PFSK-1 (cell line): Measurements from ENCODE around the gene PROCA1.
A peak's percentile ranks its signal among the peaks of the same experiment; 100 is the strongest.

Experiments
- FOXP2 ChIP-seq: optimal IDR thresholded peaks from 2 replicates; pipeline ENCODE3; 2011; ENCODE audit warnings: borderline replicate concordance, control low read depth, inconsistent platforms; ENCODE audit not compliant: insufficient read depth; ENCODE audit errors: extremely low read length, extremely low read depth
- POLR2AphosphoS5 ChIP-seq: IDR thresholded peaks from 2 replicates; pipeline ENCODE4 v1.6.1; 2012; ENCODE audit warnings: low read depth, mild to moderate bottlenecking, control low read depth, low read length, moderate library complexity
- SIN3A ChIP-seq: IDR thresholded peaks from 2 replicates; pipeline ENCODE4 v1.6.1; 2012; ENCODE audit warnings: mild to moderate bottlenecking, low read length, moderate library complexity, borderline replicate concordance; ENCODE audit not compliant: insufficient read depth
- TAF1 ChIP-seq: IDR thresholded peaks from 2 replicates; pipeline ENCODE4 v1.6.1; 2012; ENCODE audit warnings: low read length, control low read depth, borderline replicate concordance; ENCODE audit not compliant: insufficient read depth
- TF ChIP-seq, protein P1 (sequence below), 2 experiments: IDR thresholded peaks; 2 replicates each; pipeline versions ENCODE4 v1.6.1 to v1.8.0; 2011 to 2012; ENCODE audit warnings: low read depth in 2 of 2, low read length in 2 of 2, control low read depth in 1 of 2, inconsistent platforms in 1 of 2, mild to moderate bottlenecking in 1 of 2, moderate library complexity in 1 of 2; ENCODE audit not compliant: insufficient read depth in 1 of 2

The PROCA1 gene

DNA sequence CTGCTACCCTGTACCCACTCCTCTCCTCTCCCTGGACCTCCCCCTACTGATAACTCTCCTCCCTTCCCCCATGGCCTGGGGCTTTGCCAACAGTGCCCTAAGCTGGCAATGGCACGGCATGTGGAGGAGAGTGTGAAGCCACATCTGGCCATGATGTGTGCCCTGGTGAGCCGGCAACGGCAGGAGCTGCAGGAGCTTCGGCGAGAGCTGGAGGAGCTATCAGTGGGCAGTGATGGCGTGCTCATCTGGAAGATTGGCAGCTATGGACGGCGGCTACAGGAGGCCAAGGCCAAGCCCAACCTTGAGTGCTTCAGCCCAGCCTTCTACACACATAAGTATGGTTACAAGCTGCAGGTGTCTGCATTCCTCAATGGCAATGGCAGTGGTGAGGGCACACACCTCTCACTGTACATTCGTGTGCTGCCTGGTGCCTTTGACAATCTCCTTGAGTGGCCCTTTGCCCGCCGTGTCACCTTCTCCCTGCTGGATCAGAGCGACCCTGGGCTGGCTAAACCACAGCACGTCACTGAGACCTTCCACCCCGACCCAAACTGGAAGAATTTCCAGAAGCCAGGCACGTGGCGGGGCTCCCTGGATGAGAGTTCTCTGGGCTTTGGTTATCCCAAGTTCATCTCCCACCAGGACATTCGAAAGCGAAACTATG, 37.3 kb upstream of the PROCA1 start:
- TF ChIP-seq POLR2AphosphoS5 (no peak), TAF1 (no peak), SIN3A (no peak), FOXP2 (no peak)
- TF ChIP-seq, protein P1, sequence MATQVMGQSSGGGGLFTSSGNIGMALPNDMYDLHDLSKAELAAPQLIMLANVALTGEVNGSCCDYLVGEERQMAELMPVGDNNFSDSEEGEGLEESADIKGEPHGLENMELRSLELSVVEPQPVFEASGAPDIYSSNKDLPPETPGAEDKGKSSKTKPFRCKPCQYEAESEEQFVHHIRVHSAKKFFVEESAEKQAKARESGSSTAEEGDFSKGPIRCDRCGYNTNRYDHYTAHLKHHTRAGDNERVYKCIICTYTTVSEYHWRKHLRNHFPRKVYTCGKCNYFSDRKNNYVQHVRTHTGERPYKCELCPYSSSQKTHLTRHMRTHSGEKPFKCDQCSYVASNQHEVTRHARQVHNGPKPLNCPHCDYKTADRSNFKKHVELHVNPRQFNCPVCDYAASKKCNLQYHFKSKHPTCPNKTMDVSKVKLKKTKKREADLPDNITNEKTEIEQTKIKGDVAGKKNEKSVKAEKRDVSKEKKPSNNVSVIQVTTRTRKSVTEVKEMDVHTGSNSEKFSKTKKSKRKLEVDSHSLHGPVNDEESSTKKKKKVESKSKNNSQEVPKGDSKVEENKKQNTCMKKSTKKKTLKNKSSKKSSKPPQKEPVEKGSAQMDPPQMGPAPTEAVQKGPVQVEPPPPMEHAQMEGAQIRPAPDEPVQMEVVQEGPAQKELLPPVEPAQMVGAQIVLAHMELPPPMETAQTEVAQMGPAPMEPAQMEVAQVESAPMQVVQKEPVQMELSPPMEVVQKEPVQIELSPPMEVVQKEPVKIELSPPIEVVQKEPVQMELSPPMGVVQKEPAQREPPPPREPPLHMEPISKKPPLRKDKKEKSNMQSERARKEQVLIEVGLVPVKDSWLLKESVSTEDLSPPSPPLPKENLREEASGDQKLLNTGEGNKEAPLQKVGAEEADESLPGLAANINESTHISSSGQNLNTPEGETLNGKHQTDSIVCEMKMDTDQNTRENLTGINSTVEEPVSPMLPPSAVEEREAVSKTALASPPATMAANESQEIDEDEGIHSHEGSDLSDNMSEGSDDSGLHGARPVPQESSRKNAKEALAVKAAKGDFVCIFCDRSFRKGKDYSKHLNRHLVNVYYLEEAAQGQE (IDR thresholded peaks at IDR 0.05; ENCODE audit: insufficient read depth in 1 of 2, low read depth in 2 of 2, low read length in 2 of 2) = no peak

DNA sequence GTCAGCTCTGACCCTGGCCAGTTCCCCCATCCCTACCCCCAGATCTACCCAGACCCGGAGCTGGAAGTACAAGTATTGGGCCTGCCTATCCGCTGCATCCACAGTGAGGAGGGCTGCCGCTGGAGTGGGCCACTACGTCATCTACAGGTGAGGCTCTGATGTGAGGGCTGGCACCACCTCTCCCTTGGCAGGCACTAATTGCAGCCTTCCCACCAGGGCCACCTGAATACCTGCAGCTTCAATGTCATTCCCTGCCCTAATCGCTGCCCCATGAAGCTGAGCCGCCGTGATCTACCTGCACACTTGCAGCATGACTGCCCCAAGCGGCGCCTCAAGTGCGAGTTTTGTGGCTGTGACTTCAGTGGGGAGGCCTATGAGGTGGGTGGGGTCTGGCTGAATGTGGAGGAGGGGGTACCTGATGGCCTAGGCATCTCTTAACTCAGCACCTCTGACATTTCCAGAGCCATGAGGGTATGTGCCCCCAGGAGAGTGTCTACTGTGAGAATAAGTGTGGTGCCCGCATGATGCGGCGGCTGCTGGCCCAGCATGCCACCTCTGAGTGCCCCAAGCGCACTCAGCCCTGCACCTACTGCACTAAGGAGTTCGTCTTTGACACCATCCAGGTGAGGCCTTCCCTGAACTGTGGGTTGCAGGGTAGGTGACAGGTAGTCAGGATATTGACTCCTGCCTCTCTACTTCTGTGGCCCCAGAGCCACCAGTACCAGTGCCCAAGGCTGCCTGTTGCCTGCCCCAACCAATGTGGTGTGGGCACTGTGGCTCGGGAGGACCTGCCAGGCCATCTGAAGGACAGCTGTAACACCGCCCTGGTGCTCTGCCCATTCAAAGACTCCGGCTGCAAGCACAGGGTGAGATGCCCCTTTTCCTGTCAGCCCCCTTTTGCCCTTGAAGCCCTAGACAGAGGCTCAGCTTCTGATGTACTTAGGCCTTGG, 36.4 kb upstream of the PROCA1 start:
- no peak for TF ChIP-seq FOXP2
- TF ChIP-seq POLR2AphosphoS5 = no peak
- no peak for TF ChIP-seq SIN3A

DNA sequence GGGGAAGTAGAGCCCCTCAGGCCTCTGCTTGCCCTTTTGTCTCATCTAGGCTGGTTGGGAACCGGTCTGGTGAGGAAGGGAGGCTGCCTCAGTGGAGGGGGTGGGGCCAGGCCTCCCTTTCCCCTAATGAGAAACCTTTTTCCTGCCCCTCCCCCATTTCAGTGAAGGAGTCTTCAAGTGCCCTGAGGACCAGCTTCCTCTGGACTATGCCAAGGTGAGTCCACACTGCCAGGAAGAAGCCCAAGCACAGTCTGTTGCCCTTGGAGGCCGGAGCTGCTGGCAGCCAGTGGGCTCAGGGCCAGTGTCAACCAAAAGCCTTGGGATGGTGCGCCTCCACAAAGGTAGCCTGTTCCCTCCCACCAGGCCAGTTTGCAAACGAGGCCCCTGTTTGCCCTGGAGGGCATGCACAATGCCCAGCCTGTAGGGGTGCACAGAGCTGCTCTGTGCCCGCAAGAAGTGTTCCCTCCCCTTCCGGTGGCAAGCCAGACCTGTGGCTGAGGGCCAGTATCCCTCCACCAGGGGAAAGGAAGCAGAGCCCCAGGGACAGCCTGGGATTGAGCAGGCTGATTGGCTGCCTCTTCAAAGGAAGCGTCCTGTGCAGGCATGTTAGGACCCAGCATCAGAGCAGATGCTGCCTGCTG, 35.5 kb upstream of the PROCA1 start:
- no peak for TF ChIP-seq POLR2AphosphoS5
- no peak for TF ChIP-seq FOXP2
- TF ChIP-seq TAF1 = no peak
- TF ChIP-seq, protein P1 (IDR thresholded peaks at IDR 0.05; ENCODE audit: insufficient read depth in 1 of 2, low read depth in 2 of 2, low read length in 2 of 2) = no peak
- TF ChIP-seq SIN3A = no peak

DNA sequence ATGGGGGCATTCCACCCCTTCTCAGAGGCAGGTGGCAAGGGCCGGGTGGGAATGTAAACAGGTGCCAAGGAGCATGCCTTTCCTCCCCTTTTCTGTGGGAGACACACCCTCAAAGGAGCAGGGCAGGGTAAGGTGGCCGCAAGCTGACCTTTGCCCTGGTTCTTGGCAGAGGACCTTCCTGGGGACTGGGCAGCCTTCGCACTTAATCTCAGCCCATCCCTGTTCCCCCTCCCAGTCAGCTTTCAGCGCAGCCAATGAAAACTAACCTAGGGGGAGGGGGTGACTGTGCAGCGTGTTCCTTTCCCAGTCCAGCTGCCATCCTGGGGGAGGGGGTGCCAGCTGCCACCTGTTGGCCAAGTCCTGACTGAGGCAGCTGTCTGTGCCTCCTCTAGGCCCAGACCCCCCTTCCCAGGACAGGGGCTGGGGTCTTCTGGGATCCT, 34.9 kb upstream of the PROCA1 start:
- TF ChIP-seq POLR2AphosphoS5 = no peak
- TF ChIP-seq TAF1 = no peak

DNA sequence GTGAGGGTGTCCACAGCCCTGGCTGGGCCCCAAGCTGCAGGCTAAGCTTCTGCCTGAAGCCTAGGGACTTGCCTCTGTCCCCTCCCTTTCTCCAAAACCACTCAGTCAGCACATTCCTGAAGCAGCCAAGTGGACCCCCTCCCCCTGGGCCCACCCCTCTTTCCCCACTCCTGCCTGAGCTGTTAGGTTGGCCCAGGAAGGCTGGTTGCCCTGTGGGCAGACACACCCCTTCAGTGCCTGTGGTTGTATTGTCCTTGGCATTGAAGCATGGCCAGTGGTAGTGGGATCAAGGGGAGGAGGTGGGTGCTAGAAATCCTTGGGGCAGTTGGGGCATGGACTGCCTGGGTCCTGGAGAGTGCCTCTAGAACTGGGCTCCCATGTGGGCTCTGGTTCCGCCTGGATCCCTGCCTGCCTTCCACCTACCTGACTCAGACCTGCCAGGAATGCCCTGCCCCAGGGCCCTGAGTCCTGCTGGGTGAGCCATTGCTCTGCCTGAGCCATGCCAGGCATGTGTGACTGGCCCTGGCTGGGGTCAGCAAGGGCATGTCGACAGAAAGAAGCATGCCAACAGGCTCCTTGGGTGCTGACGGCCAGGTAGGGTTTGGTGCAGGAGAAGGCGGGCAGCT, 34.2 kb upstream of the PROCA1 start:
- no peak for TF ChIP-seq FOXP2

DNA sequence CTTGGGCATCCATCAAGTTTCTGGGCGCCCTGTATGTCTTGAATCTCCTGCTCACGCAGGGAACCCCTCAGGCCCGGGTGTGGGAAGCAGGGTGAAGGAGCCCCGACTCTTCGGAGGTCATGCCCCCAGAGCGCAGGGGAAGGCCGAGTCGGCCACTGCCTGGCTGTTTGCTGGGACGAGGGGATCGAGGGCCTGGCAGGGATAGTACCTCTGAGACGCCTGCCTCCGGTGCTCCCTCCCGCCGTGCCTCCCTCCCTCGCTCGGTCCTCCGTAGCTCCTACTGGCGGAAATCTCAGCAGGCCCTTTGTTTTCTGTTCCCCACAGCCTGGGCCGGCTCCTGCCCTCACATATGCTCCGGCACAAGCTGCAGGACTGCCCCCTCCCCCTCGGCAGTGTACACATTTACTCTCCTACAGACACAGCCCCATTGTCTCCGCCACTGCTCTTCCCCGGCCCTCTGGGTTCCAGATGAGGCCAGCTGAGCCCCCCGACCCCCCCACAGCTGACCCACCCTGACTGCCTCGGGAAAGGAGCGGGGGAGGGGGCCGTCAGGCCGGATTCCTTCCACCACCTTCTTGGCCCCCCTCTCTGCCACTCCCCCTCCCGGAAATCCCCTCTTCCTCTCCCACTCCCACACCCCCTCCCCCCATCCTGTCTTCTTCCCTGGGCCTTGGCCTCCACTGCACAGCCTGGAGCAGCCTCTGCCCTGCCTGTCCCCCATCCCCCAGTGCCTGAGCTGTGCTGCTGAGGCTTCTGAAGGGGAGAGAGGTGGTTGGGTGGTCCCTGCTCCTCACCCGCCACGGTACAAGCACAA, 33.5 kb upstream of the PROCA1 start:
- TF ChIP-seq POLR2AphosphoS5 (peak; percentile 41; the same call in 1 of the 2 replicates), SIN3A (peak; percentile 81; the same call in 1 of the 2 replicates), TAF1 (no peak; the same call in 1 of the 2 replicates)
- TF ChIP-seq, protein P1 (IDR thresholded peaks at IDR 0.05; ENCODE audit: insufficient read depth in 1 of 2, low read depth in 2 of 2, low read length in 2 of 2) = peak; percentile 22 to 44; a peak in 1 of 4 replicates
